ENCODE measurements around the gene MOCS2. TPM values are rescaled to one million over a fixed set of nuclear protein-coding genes. Genes with fewer than 3 reads are reported as not detected.

Gene MOCS2
- total RNA-seq, 4 donors from 2014 or later = 68.1 to 122 (median 85.2) TPM

GRCh38 chr5:53128481-53128880 is 18.9 kb upstream of the MOCS2 start:
- no peak overlapping the region for H3K4me3 ChIP-seq
- H3K27me3 ChIP-seq = no peaks in the 10 kb centered on the region
- no peaks in the 10 kb centered on the region for H3K4me1 ChIP-seq
- no peaks in the 10 kb centered on the region for H3K9me3 ChIP-seq
- no peak for DNase-seq (ENCODE audit: extremely low spot score)
- no peaks in the 10 kb centered on the region for H3K36me3 ChIP-seq
- WGBS = 86% methylated on average over 1 of the region's 1 CpG
- intact Hi-C loops (cut with DNase I) = no loop called here
- no peak overlapping the region for H3K27ac ChIP-seq (replicated peaks in 1 of 4)
- TF ChIP-seq CTCF (IDR thresholded peaks at IDR 0.05) = no peak
- TF ChIP-seq POLR2AphosphoS5 (IDR thresholded peaks at IDR 0.05) = no peak
- TF ChIP-seq EP300 (IDR thresholded peaks at IDR 0.05) = no peak
- no peak for TF ChIP-seq POLR2A (IDR thresholded peaks at IDR 0.05; ENCODE audit: low read depth)

- H3K27me3 ChIP-seq = no peaks in the 10 kb centered on the region
- H3K4me3 ChIP-seq = no peak overlapping the region
- no peaks in the 10 kb centered on the region for H3K9me3 ChIP-seq
- H3K27ac ChIP-seq (replicated peaks in 1 of 4) = no peak overlapping the region
- TF ChIP-seq EP300 (IDR thresholded peaks at IDR 0.05) = no peak
- intact Hi-C loops (cut with DNase I) = no loop called here
- 86% methylated on average over 1 of the region's 1 CpG for WGBS
- no peak for DNase-seq (ENCODE audit: extremely low spot score)
- H3K36me3 ChIP-seq = no peaks in the 10 kb centered on the region
- H3K4me1 ChIP-seq = no peaks in the 10 kb centered on the region
Measured at GRCh38 chr5:53127107-53127506, 17.6 kb upstream of the MOCS2 start.

- H3K27me3 ChIP-seq = no peaks in the 10 kb centered on the region
- intact Hi-C loops (cut with DNase I) = no loop called here
- no peak overlapping the region for H3K27ac ChIP-seq (replicated peaks in 1 of 4)
- no peak for DNase-seq (ENCODE audit: extremely low spot score)
- no peak for TF ChIP-seq CTCF (IDR thresholded peaks at IDR 0.05)
- no peak for TF ChIP-seq POLR2AphosphoS5 (IDR thresholded peaks at IDR 0.05)
- TF ChIP-seq POLR2A (IDR thresholded peaks at IDR 0.05; ENCODE audit: low read depth) = no peak
- no peak for TF ChIP-seq EP300 (IDR thresholded peaks at IDR 0.05)
- WGBS = 93% methylated on average over 3 of the region's 3 CpGs
- no peaks in the 10 kb centered on the region for H3K36me3 ChIP-seq
- no peaks in the 10 kb centered on the region for H3K9me3 ChIP-seq
- no peaks in the 10 kb centered on the region for H3K4me1 ChIP-seq
- no peak overlapping the region for H3K4me3 ChIP-seq
Measured at GRCh38 chr5:53126521-53126920, 17.0 kb upstream of the MOCS2 start.

- Histone ChIP-seq H3K27me3 (no peaks in the 10 kb centered on the region), H3K4me3 (no peak overlapping the region), H3K9me3 (no peaks in the 10 kb centered on the region), H3K36me3 (no peaks in the 10 kb centered on the region), H3K4me1 (no peaks in the 10 kb centered on the region), H3K27ac (replicated peaks in 1 of 4) (no peak overlapping the region)
- no peak for TF ChIP-seq POLR2A (IDR thresholded peaks at IDR 0.05; ENCODE audit: low read depth)
- TF ChIP-seq CTCF (IDR thresholded peaks at IDR 0.05) = peak in 1 of 3 experiments; percentile 9
- DNase-seq (ENCODE audit: extremely low spot score) = no peak
- intact Hi-C loops (cut with DNase I) = no loop called here
Measured at GRCh38 chr5:53123702-53124101, 14.1 kb upstream of the MOCS2 start.

- no peaks in the 10 kb centered on the region for H3K4me1 ChIP-seq
- WGBS = 96% methylated on average over 1 of the region's 1 CpG
- H3K36me3 ChIP-seq = no peaks in the 10 kb centered on the region
- no peaks in the 10 kb centered on the region for H3K27me3 ChIP-seq
- no peak overlapping the region for H3K4me3 ChIP-seq
- no peak for DNase-seq (ENCODE audit: extremely low spot score)
- no peak overlapping the region for H3K27ac ChIP-seq (replicated peaks in 1 of 4)
- H3K9me3 ChIP-seq = no peaks in the 10 kb centered on the region
- intact Hi-C loops (cut with DNase I) = no loop called here
- TF ChIP-seq POLR2A (IDR thresholded peaks at IDR 0.05; ENCODE audit: low read depth) (no peak), CTCF (IDR thresholded peaks at IDR 0.05) (no peak), EP300 (IDR thresholded peaks at IDR 0.05) (no peak), POLR2AphosphoS5 (IDR thresholded peaks at IDR 0.05) (no peak)
Measured at GRCh38 chr5:53120165-53120564, 10.6 kb upstream of the MOCS2 start.
